HG03521 (cell line): ENCODE results near the gene ADGRB3.

Source experiments
- ATAC-seq: cut with Tn5 transposase; IDR thresholded peaks from one replicate; pipeline ENCODE4 v1.9.1; 2021; ENCODE audit warnings: mild to moderate bottlenecking, moderate library complexity; ENCODE audit not compliant: unreplicated experiment

The ADGRB3 gene

GRCh38 chr6:69294862-69295261 is 659.8 kb downstream of the ADGRB3 start:
- ATAC-seq = no peak

- no peak for ATAC-seq
These were observed 668.3 kb downstream of the ADGRB3 start for GRCh38 chr6:69303382-69303781.

- ATAC-seq = no peak
These were observed 670.4 kb downstream of the ADGRB3 start for GRCh38 chr6:69305456-69305855.

- no peak for ATAC-seq
These were observed 673.5 kb downstream of the ADGRB3 start for GRCh38 chr6:69308584-69308983.

DNA sequence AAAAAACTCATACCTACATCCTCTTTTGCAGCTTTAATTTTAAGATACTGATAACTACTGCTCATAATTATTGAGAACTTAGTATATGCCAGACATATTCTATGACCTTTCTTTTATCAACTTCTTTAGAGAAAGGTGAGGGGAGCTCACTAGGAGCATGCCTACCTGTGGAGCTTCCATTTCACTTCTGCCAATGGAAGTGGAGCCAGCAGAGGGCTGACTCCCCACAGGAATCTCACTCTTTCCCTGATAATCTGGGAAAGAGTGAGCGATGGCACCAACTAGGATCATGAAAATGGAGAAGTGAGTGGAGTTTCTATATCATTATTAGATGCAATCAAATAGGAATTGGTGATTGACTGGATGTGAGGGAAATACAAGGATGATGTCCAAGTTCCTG is 676.8 kb downstream of the ADGRB3 start:
- no peak for ATAC-seq

DNA sequence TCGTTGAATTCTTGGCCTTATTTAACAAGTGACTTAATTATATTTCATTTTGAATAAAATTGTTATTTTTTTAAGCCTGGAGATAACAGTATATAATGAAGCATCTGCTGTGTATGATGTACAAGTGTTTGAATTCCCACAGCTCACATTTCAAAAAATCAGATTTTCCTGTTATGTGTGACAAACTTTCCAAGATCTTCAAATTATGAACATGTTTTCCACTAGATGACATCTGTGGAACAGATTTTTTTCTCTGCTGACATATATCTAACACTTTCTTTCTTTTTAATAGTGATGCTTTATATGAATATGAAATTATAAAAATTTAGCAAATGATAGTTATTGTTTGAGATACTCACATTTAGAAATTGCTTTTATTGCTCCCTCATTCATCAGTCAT is 678.9 kb downstream of the ADGRB3 start:
- ATAC-seq = no peak

GRCh38 chr6:69314531-69314930 is 679.4 kb downstream of the ADGRB3 start:
- ATAC-seq = no peak

DNA sequence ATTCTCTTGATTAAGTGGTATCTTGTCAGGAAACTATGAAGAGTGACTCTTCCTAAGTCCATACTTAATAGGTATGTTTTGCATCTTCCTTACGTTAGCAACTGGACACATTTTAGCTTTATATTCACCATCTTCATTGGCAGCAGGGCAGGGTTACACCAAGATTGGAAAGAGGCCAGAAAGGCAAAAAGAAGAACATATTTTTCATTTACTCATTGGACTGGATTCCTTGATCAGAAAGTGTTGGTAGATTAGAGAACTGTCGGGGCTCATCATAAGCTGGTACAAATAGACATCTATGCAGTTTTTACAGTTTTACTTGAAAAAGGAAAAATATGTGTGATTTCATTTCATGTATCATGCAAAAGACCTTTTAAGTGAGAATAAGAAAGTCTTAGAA is 696.8 kb downstream of the ADGRB3 start:
- ATAC-seq = no peak

- ATAC-seq = no peak
These were observed 702.2 kb downstream of the ADGRB3 start for GRCh38 chr6:69337311-69337710.

DNA sequence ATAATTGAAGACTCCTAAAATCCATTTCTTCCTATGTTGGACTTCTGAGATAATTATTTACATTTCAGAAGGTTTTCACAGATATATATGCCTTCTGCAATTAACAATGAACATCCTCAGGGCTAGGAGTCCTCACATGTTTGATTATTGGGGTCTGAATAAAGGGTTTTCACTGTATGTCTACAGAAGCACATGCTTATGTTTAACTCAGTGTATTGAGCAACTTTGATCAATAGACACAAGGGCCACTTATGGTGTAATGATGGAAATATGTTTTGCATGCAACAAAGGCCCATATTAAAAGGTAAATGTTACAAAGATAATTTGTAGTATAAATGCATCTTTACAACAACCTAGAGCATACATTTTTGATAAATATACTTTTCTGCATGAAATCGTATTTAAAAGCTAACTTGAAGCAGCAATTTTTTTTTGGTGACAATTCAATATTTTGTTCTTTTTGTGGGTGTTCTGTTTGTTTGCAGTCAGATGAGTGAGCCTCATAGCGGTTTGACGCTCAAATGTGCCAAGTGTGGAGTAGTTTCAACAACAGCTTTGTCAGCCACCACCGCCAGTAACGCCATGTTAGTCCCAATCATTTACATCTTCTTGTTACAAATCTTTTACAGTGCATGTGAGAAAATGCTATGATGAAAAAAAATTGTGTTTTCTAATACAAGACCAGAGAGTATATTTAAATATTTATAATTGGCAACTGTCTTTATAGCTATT is 703.5 kb downstream of the ADGRB3 start:
- no peak for ATAC-seq

DNA sequence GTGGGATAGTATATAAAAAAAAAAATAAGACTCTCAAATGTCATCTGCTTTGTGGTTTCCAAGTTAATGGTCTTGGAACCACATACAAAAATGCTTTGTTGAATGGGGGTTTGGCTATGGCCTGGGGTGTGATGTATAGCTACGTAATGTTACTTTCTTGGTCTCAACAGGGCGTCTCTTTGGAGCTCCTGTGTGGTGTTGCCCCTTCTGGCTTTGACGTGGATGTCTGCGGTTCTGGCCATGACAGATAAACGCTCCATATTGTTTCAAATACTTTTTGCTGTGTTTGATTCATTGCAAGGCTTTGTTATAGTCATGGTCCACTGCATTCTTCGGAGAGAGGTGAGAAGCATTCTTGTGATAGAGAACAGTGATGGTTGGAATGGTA is 704.1 kb downstream of the ADGRB3 start:
- ATAC-seq = no peak

GRCh38 chr6:69340196-69340595 is 705.1 kb downstream of the ADGRB3 start:
- no peak for ATAC-seq

DNA sequence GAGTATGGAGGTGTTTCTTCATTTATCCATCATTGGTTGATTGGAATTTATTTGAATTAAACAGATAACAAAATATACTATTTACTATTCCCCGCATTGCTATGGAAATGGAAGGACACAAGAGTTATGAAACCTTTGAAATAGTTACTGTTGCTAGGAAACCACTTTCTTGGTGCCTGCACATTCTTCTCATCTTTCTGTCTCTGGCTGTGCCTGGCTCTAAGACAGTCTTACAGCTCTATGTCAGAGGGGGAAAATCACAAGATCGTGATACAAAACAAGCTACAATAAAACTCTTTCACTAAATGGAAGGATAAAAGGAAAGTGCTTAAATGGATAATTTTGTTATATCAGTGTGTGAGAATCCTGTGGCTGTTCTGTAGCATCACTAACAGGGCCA is 708.8 kb downstream of the ADGRB3 start:
- no peak for ATAC-seq

DNA sequence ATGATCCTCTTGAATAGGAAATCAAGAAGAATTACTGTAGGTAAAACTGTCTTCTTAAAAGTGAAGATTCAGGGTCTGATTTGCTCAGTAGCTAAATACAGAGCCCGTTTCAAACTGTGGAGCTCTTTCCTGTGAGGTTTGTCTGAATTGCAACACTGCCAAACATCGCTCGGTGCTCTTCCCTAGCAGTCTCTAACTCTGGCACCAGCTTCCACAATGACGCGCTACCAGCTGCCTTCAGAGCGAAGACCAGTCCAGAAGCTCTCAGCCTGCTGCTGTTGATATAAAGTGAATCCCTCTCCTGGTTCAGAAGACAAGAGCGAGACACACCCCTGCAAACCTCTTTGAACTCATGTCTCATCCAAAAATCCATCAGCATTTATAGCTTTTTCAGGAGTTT is 714.7 kb downstream of the ADGRB3 start:
- ATAC-seq = no peak

- ATAC-seq = no peak
These were observed 727.1 kb downstream of the ADGRB3 start for GRCh38 chr6:69362209-69362608.

GRCh38 chr6:69366831-69367230 is 731.7 kb downstream of the ADGRB3 start:
- no peak for ATAC-seq

GRCh38 chr6:69368613-69369012 is 733.5 kb downstream of the ADGRB3 start:
- ATAC-seq = no peak

DNA sequence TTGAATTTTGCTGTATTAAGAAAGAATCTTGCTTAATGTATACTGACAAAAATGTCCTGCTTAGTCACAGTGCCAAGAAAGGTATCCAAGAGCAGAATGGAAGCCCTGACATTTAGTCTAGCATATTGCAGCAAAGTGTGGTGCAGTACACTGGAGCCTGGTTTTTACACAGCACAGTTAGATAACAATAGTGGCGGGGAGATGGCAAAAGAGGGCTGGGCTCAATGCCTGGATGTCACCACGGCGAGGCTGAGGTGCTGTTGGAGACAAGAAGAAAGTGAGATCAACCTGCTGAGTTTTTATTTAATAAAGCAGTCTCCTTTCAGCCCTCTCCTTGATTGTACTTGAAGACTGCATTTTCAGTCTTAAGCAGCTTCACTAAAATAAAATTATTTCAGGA is 735.7 kb downstream of the ADGRB3 start:
- no peak for ATAC-seq

GRCh38 chr6:69378326-69378725 is 743.2 kb downstream of the ADGRB3 start:
- ATAC-seq = no peak

DNA sequence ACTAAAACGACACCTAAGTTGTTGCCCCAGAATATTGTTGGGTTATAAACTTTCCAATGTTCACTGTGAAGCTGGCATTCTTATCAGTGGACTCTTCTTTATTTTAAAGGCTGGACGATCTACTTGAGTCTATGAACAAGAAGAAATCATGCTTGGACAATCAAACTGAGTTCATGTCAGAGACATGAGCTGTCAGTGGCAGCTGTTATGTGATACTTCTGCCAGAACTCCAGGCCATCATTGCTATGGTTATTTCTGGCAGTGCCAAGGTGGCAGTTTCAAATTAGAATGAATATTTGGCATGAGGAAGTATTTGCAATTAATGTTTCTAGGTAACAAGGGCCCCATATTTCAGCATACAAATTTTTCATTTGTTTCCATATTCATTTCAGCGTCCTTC is 744.4 kb downstream of the ADGRB3 start:
- no peak for ATAC-seq

- ATAC-seq = no peak
These were observed 748.5 kb downstream of the ADGRB3 start for GRCh38 chr6:69383627-69384026.

- ATAC-seq = no peak
These were observed 751.3 kb downstream of the ADGRB3 start for GRCh38 chr6:69386426-69386825.

DNA sequence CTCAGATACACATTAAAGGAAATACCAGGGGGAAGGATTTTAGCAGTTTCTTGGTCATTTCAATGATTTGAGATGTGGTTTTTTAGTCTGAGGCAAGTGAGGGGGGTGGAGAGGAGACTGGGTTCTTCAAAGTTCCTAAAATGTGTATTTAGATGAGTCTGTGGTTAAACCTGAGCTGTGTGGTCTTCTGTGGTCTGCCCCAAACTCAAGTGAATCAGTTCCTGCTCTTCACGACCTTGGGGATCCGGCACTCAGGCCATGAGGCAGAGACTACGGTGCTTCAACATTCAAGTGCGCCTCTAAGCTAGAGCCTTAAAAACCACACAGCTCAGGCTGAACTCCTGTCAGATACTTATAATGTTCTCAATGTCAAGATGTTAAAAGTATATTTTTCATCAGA is 755.0 kb downstream of the ADGRB3 start:
- ATAC-seq = no peak
